ENCODE measurements around the gene PTCD1. TPM values are rescaled to one million over a fixed set of nuclear protein-coding genes. Genes with fewer than 3 reads are reported as not detected.

PTCD1 gene
- total RNA-seq, 1 donor from 2014 or later = 10.5 TPM

DNA sequence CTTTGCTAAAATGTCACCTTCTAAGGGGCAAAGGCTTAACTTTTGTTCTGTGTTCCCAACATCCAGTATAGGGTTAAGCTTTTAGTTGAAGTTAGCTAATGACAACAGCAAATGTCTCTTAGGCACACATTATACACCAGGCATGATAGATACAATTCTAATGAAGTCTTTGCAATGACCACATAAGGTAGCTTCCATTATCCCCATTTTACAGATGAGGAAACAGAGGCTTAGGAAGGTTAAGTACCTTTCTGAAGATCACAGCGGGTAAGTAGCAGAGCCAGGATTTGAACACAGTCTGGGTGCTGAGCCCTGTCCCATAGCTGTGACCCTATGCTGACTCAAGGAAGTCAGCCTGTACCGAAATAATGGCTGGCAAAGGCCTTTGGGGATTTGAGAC, 28.0 kb downstream of the PTCD1 start:
- Mint-ChIP-seq H3K36me3 (peaks cover 27% of the 10 kb centered on the region), H3K4me3 (peak overlapping the region; percentile 96), H3K27me3 (ENCODE audit: insufficient read depth, low read depth) (peaks cover 6% of the 10 kb centered on the region), H3K4me1 (peaks cover 22% of the 10 kb centered on the region), H3K27ac (no peak overlapping the region), H3K9me3 (no peaks in the 10 kb centered on the region)
- DNase-seq (ENCODE audit: low spot score) = no peak
- Histone ChIP-seq H3K4me3 (no peak overlapping the region), H3F3A (ENCODE audit: low read depth) (peaks cover 12% of the 10 kb centered on the region), H3K9me3 (ENCODE audit: low read depth) (peaks cover 3% of the 10 kb centered on the region), H4K20me1 (ENCODE audit: low read depth) (peaks cover 33% of the 10 kb centered on the region), H3K9ac (no peak overlapping the region), H3K4me1 (peaks cover 15% of the 10 kb centered on the region), H3K36me3 (peaks cover 17% of the 10 kb centered on the region), H3K27ac (no peak overlapping the region), H3K4me2 (no peak overlapping the region), H2AFZ (replicated peaks) (no peak overlapping the region), H3K79me2 (ENCODE audit: low read depth) (peaks cover 51% of the 10 kb centered on the region), H3K27me3 (no peaks in the 10 kb centered on the region)
- TF ChIP-seq EZH2 (IDR thresholded peaks at IDR 0.05) = no peak
- TF ChIP-seq, protein P1, sequence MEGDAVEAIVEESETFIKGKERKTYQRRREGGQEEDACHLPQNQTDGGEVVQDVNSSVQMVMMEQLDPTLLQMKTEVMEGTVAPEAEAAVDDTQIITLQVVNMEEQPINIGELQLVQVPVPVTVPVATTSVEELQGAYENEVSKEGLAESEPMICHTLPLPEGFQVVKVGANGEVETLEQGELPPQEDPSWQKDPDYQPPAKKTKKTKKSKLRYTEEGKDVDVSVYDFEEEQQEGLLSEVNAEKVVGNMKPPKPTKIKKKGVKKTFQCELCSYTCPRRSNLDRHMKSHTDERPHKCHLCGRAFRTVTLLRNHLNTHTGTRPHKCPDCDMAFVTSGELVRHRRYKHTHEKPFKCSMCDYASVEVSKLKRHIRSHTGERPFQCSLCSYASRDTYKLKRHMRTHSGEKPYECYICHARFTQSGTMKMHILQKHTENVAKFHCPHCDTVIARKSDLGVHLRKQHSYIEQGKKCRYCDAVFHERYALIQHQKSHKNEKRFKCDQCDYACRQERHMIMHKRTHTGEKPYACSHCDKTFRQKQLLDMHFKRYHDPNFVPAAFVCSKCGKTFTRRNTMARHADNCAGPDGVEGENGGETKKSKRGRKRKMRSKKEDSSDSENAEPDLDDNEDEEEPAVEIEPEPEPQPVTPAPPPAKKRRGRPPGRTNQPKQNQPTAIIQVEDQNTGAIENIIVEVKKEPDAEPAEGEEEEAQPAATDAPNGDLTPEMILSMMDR (IDR thresholded peaks at IDR 0.05) = no peak
- no peak for TF ChIP-seq EZH2phosphoT487 (IDR thresholded peaks at IDR 0.05)

DNA sequence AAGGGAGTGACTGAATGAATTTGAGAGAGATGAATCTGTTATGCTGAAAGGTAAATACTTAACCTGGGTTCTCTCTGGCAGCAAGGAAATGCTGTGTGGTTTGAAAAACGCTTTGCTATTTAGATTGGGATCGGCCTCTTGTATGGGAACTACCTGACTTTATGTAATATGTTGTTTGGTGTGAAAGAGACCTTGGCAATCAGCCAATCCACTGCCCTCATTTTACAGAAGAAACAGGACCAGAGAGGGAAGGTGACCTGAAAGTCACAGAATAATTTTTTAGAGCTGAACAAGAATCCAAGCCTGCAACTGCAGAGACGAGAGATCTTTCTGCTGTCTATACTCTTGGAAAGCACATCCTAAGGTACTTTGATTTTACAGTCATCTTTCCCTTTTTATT, 28.8 kb downstream of the PTCD1 start:
- peaks cover 12% of the 10 kb centered on the region for H3F3A ChIP-seq (ENCODE audit: low read depth)
- H3K9ac ChIP-seq = peak overlapping the region; percentile 93
- peaks cover 59% of the 10 kb centered on the region for H3K79me2 ChIP-seq (ENCODE audit: low read depth)
- Mint-ChIP-seq H3K36me3 (peaks cover 22% of the 10 kb centered on the region), H3K27me3 (ENCODE audit: insufficient read depth, low read depth) (peaks cover 6% of the 10 kb centered on the region), H3K27ac (no peak overlapping the region), H3K4me3 (peak overlapping the region; percentile 96), H3K4me1 (peaks cover 22% of the 10 kb centered on the region), H3K9me3 (no peaks in the 10 kb centered on the region)
- no peak overlapping the region for H2AFZ ChIP-seq (replicated peaks)
- H3K9me3 ChIP-seq (ENCODE audit: low read depth) = no peaks in the 10 kb centered on the region
- no peak for DNase-seq (ENCODE audit: low spot score)
- no peaks in the 10 kb centered on the region for H3K27me3 ChIP-seq
- TF ChIP-seq, protein P1 (IDR thresholded peaks at IDR 0.05) = no peak
- TF ChIP-seq EZH2phosphoT487 (IDR thresholded peaks at IDR 0.05) (no peak), EZH2 (IDR thresholded peaks at IDR 0.05) (no peak)
- H3K27ac ChIP-seq = no peak overlapping the region
- peak overlapping the region; percentile 98 for H3K4me3 ChIP-seq
- peak overlapping the region; percentile 96 for H3K4me2 ChIP-seq
- H3K4me1 ChIP-seq = peaks cover 15% of the 10 kb centered on the region
- peaks cover 11% of the 10 kb centered on the region for H3K36me3 ChIP-seq
- H4K20me1 ChIP-seq (ENCODE audit: low read depth) = peaks cover 42% of the 10 kb centered on the region

DNA sequence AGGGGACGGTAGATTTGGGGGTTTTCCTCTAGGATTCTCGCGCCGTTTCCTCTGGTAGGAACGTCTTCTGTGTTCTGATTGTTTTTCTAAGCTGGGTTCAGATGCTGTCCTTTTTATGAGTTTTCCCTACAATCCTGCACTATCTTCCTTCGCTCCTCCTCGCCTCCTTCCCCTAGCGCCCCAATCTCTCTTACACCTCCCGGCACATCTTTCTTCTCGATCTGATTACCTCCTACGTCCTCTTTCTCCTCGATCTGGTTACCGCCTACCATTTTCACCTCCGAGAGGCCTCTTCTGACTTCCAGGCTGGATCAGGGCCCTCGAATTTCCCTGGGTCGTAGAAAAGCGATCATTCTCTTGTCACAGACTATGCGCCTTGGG, 29.4 kb downstream of the PTCD1 start:
- H3K4me1 Mint-ChIP-seq = peaks cover 22% of the 10 kb centered on the region
- peak overlapping the region; percentile 96 for H3K4me2 ChIP-seq

More for the DNA sequence above, 29.4 kb downstream of the PTCD1 start:
- Mint-ChIP-seq H3K27me3 (ENCODE audit: insufficient read depth, low read depth) (peaks cover 6% of the 10 kb centered on the region), H3K27ac (peak overlapping the region; percentile 99), H3K4me3 (peak overlapping the region; percentile 96), H3K36me3 (peaks cover 17% of the 10 kb centered on the region), H3K9me3 (no peaks in the 10 kb centered on the region)
- peaks cover 10% of the 10 kb centered on the region for H3K36me3 ChIP-seq
- peak overlapping the region; percentile 93 for H3K9ac ChIP-seq
- peaks cover 12% of the 10 kb centered on the region for H3F3A ChIP-seq (ENCODE audit: low read depth)
- H3K9me3 ChIP-seq (ENCODE audit: low read depth) = no peaks in the 10 kb centered on the region
- no peak for TF ChIP-seq EZH2 (IDR thresholded peaks at IDR 0.05)
- no peak for TF ChIP-seq EZH2phosphoT487 (IDR thresholded peaks at IDR 0.05)
- TF ChIP-seq, protein P1 (IDR thresholded peaks at IDR 0.05) = no peak
- H3K27ac ChIP-seq = peak overlapping the region; percentile 98
- DNase-seq (ENCODE audit: low spot score) = no peak
- H3K4me3 ChIP-seq = peak overlapping the region; percentile 98
- peaks cover 65% of the 10 kb centered on the region for H3K79me2 ChIP-seq (ENCODE audit: low read depth)
- peak overlapping the region; percentile 75 for H2AFZ ChIP-seq (replicated peaks)
- peaks cover 48% of the 10 kb centered on the region for H4K20me1 ChIP-seq (ENCODE audit: low read depth)
- no peaks in the 10 kb centered on the region for H3K27me3 ChIP-seq
- peaks cover 15% of the 10 kb centered on the region for H3K4me1 ChIP-seq
